Measurements from ENCODE around the gene TRPM2.

The TRPM2 gene

GRCh38 chr21:44353191-44353970 lies at the start of gene TRPM2:
Gene TRPM2, plus strand, starts transcription at chr21:44353621. Its CDS starts 80 bp downstream, at chr21:44353701.
- peak in 1 of 2 donors; percentile 23 for DNase-seq (ENCODE audit: low read depth in 2 of 2)

- no peak for DNase-seq (ENCODE audit: low read depth in 2 of 2)
These were observed 49.3 kb upstream of the TRPM2 start for GRCh38 chr21:44304011-44304616.

- no peak for DNase-seq (ENCODE audit: low read depth in 2 of 2)
These were observed 48.5 kb upstream of the TRPM2 start for GRCh38 chr21:44304877-44305293.

- DNase-seq (ENCODE audit: low read depth in 2 of 2) = no peak
These were observed 47.7 kb upstream of the TRPM2 start for GRCh38 chr21:44305691-44306090.

GRCh38 chr21:44306936-44307704 lies 46.3 kb upstream of the TRPM2 start:
- no peak for DNase-seq (ENCODE audit: low read depth in 2 of 2)

- no peak for DNase-seq (ENCODE audit: low read depth in 2 of 2)
These were observed 42.6 kb upstream of the TRPM2 start for GRCh38 chr21:44310628-44311507.

- no peak for DNase-seq (ENCODE audit: low read depth in 2 of 2)
These were observed 41.3 kb upstream of the TRPM2 start for GRCh38 chr21:44312089-44312488.

GRCh38 chr21:44312716-44313115 lies 40.7 kb upstream of the TRPM2 start:
- no peak for DNase-seq (ENCODE audit: low read depth in 2 of 2)

GRCh38 chr21:44313451-44313850 lies 40.0 kb upstream of the TRPM2 start:
- no peak for DNase-seq (ENCODE audit: low read depth in 2 of 2)

- no peak for DNase-seq (ENCODE audit: low read depth in 2 of 2)
These were observed 39.3 kb upstream of the TRPM2 start for GRCh38 chr21:44314128-44314527.

- no peak for DNase-seq (ENCODE audit: low read depth in 2 of 2)
These were observed 38.9 kb upstream of the TRPM2 start for GRCh38 chr21:44314561-44314960.

- DNase-seq (ENCODE audit: low read depth in 2 of 2) = no peak
These were observed 37.7 kb upstream of the TRPM2 start for GRCh38 chr21:44315691-44316203.

GRCh38 chr21:44316277-44316900 lies 37.0 kb upstream of the TRPM2 start:
- no peak for DNase-seq (ENCODE audit: low read depth in 2 of 2)

GRCh38 chr21:44317241-44317782 lies 36.1 kb upstream of the TRPM2 start:
- DNase-seq (ENCODE audit: low read depth in 2 of 2) = no peak

- DNase-seq (ENCODE audit: low read depth in 2 of 2) = no peak
These were observed 35.5 kb upstream of the TRPM2 start for GRCh38 chr21:44317871-44318270.

- no peak for DNase-seq (ENCODE audit: low read depth in 2 of 2)
These were observed 34.7 kb upstream of the TRPM2 start for GRCh38 chr21:44318489-44319285.

GRCh38 chr21:44319407-44320065 lies 33.9 kb upstream of the TRPM2 start:
- DNase-seq (ENCODE audit: low read depth in 2 of 2) = no peak

- no peak for DNase-seq (ENCODE audit: low read depth in 2 of 2)
These were observed 32.6 kb upstream of the TRPM2 start for GRCh38 chr21:44320847-44321246.

GRCh38 chr21:44321846-44322450 lies 31.5 kb upstream of the TRPM2 start:
- DNase-seq (ENCODE audit: low read depth in 2 of 2) = no peak

All from stimulated activated CD8-positive, alpha-beta memory T cell treated with anti-CD3 and anti-CD28 coated beads, Interleukin-15, amount 100 ng/mL, for 4 hours (primary cell).